ENCODE measurements around the gene GGCT.
A peak's percentile ranks its signal among the peaks of the same experiment; 100 is the strongest.

The GGCT gene

GRCh38 chr7:30466266-30466665 lies 38.4 kb downstream of the GGCT start:
- FAIRE-seq, result no peak
- DNase-seq (ENCODE audit: insufficient read length), result no peak
- no peak for TF ChIP-seq POLR2A (IDR thresholded peaks at IDR 0.05; ENCODE audit: low read depth, low read length)
- TF ChIP-seq TAF1 (IDR thresholded peaks at IDR 0.05; ENCODE audit: borderline replicate concordance, low read depth, low read length), result no peak
- no peak for TF ChIP-seq POLR2AphosphoS5 (IDR thresholded peaks at IDR 0.05; ENCODE audit: low read depth, low read length)

DNA sequence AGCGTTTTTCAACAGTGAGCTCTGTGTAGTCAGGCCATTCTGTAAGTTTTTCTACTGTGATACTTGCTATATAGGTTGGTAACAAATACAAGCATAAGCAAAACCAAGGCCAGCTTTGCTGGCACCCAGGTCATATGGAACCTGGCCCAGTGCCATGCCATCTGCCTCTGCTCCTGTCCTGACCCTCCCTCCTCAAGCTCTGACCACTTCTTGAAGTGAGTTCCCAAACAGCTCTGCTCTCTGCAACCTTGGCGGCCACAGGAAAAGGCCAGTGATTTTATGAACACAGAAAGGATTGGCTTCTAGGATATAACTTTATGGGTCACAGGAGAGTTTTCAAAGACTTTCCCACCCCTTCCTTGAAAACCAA lies 38.8 kb downstream of the GGCT start:
- DNase-seq (ENCODE audit: insufficient read length) (no peak), FAIRE-seq (no peak)
- TF ChIP-seq TAF1 (IDR thresholded peaks at IDR 0.05; ENCODE audit: borderline replicate concordance, low read depth, low read length), result no peak
- TF ChIP-seq POLR2AphosphoS5 (IDR thresholded peaks at IDR 0.05; ENCODE audit: low read depth, low read length), result no peak
- no peak for TF ChIP-seq POLR2A (IDR thresholded peaks at IDR 0.05; ENCODE audit: low read depth, low read length)

GRCh38 chr7:30465046-30465810 lies 39.4 kb downstream of the GGCT start:
- no peak for TF ChIP-seq POLR2A (IDR thresholded peaks at IDR 0.05; ENCODE audit: low read depth, low read length)
- TF ChIP-seq POLR2AphosphoS5 (IDR thresholded peaks at IDR 0.05; ENCODE audit: low read depth, low read length), result no peak
- TF ChIP-seq TAF1 (IDR thresholded peaks at IDR 0.05; ENCODE audit: borderline replicate concordance, low read depth, low read length), result no peak
- no peak for FAIRE-seq
- DNase-seq (ENCODE audit: insufficient read length), result no peak

DNA sequence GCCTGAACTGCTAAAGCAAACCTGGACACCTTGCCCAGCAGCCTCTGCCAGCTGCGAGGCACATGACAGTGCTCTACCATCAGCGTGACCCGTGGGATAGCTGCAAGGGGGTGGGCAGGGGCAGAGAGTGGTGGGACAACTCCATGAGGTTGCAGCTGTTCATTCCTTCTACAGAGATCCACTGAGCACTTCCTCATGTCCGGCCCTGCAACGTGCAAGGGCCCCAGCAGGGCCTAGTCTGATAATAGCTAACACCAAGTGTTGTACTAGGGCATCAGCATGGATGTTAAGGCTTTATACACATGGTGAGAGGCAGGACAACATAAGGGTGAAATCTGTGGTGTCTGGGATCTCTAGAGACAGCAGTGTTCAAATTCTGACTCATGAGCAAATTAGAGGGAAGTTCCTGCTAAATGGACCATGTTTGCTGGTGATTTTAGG lies 40.4 kb downstream of the GGCT start:
- FAIRE-seq (peak; percentile 9), DNase-seq (ENCODE audit: insufficient read length) (no peak)
- no peak for TF ChIP-seq POLR2A (IDR thresholded peaks at IDR 0.05; ENCODE audit: low read depth, low read length)
- TF ChIP-seq TAF1 (IDR thresholded peaks at IDR 0.05; ENCODE audit: borderline replicate concordance, low read depth, low read length), result no peak
- TF ChIP-seq POLR2AphosphoS5 (IDR thresholded peaks at IDR 0.05; ENCODE audit: low read depth, low read length), result no peak

DNA sequence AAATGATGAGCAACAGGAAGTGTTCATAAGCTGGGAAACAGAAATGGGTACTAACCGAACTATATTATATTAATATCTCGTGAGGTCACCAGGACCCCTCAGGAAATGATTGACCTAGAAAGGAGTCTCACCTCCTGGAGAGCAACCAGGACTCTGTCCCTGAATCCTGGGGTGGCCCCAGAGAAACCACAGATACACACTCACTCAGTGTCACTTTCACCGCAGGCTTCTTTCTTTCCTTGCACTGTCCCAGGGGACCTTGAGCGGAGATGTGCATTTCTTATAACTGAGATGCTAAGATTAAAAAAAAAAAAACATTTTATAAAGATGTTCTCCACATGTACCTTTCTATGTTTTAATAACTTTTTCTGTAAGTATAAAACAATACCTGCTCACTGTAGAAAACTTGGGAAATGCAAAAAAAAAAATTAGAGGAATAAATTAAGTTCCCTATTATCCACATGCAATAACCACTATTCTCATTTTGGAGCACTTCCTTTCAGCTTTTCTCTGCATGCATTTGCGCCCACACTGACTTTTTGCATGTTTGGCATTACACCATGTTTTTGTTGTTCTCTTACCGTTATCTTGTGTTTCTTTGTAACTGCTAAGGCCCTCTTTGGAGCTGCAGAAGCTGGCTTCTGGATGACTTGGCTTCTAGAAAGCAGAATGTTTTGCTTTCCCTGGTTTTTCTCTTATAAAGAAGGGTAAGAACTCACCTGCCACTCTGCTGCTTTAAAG lies 41.1 kb downstream of the GGCT start:
- no peak for TF ChIP-seq POLR2A (IDR thresholded peaks at IDR 0.05; ENCODE audit: low read depth, low read length)
- TF ChIP-seq TAF1 (IDR thresholded peaks at IDR 0.05; ENCODE audit: borderline replicate concordance, low read depth, low read length), result no peak
- TF ChIP-seq POLR2AphosphoS5 (IDR thresholded peaks at IDR 0.05; ENCODE audit: low read depth, low read length), result no peak
- FAIRE-seq, result no peak
- DNase-seq (ENCODE audit: insufficient read length), result no peak

DNA sequence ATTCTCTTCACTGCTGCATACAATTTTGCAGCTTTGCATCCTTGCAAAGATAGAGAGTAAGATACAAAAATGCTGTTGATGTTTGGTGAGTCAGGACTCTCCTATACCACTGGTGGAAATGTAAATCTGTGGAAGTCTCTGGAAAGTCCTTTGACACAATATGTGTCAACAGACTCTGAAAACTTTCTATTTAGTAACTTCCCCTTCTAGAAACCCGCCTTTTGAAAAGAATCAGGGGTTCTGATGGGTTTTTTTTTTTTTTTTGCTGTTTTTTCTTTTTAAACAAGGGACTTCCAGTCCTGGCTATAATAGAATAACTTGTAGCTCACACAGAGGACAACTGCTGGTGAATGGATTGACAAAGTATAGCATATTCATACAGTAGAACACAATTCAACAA lies 42.5 kb downstream of the GGCT start:
- DNase-seq (ENCODE audit: insufficient read length) (no peak), FAIRE-seq (no peak)

GRCh38 chr7:30460246-30460633 lies 44.4 kb downstream of the GGCT start:
- FAIRE-seq, result no peak
- no peak for DNase-seq (ENCODE audit: insufficient read length)
- TF ChIP-seq POLR2AphosphoS5 (IDR thresholded peaks at IDR 0.05; ENCODE audit: low read depth, low read length), result no peak
- no peak for TF ChIP-seq TAF1 (IDR thresholded peaks at IDR 0.05; ENCODE audit: borderline replicate concordance, low read depth, low read length)
- no peak for TF ChIP-seq POLR2A (IDR thresholded peaks at IDR 0.05; ENCODE audit: low read depth, low read length)

More for the DNA sequence above, 42.5 kb downstream of the GGCT start:
- TF ChIP-seq TAF1 (IDR thresholded peaks at IDR 0.05; ENCODE audit: borderline replicate concordance, low read depth, low read length) (no peak), POLR2A (IDR thresholded peaks at IDR 0.05; ENCODE audit: low read depth, low read length) (no peak), POLR2AphosphoS5 (IDR thresholded peaks at IDR 0.05; ENCODE audit: low read depth, low read length) (no peak)

DNA sequence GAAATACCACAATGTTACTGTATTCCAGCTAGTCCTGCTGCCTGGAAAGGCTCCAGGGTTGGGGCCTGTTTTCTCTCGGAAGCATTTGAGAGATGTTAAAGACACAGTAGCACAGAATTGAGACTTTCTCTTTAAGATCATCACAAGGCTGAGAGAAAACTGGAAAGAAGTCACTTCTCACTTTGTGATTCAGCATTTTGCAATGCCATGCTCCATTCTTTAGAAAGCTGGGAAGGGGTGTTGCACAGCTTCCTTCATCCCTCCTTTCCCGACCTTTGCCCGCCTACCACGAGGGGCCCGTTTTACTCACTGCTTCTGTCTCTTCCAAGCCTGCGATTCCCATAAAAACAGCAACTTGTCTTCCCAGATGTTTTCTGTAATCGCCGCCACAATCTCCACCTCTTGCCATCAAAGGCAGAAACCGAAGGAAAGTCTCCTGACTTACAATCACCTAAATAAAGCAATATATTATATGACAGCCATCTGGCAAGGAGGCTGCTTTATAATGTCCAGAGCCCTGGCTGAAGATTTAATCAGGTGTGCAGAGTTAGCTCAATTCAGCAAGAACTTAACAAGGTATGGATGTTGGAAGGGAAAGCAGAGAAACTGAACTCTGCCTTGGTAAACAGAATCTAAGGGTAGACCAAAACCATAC lies 44.9 kb downstream of the GGCT start:
- no peak for DNase-seq (ENCODE audit: insufficient read length)
- TF ChIP-seq POLR2A (IDR thresholded peaks at IDR 0.05; ENCODE audit: low read depth, low read length) (no peak), TAF1 (IDR thresholded peaks at IDR 0.05; ENCODE audit: borderline replicate concordance, low read depth, low read length) (no peak), POLR2AphosphoS5 (IDR thresholded peaks at IDR 0.05; ENCODE audit: low read depth, low read length) (no peak)
- no peak for FAIRE-seq

- FAIRE-seq (no peak), DNase-seq (ENCODE audit: insufficient read length) (no peak)
- TF ChIP-seq TAF1 (IDR thresholded peaks at IDR 0.05; ENCODE audit: borderline replicate concordance, low read depth, low read length) (no peak), POLR2A (IDR thresholded peaks at IDR 0.05; ENCODE audit: low read depth, low read length) (no peak), POLR2AphosphoS5 (IDR thresholded peaks at IDR 0.05; ENCODE audit: low read depth, low read length) (no peak)
Measured at GRCh38 chr7:30458311-30458710, 46.3 kb downstream of the GGCT start.

DNA sequence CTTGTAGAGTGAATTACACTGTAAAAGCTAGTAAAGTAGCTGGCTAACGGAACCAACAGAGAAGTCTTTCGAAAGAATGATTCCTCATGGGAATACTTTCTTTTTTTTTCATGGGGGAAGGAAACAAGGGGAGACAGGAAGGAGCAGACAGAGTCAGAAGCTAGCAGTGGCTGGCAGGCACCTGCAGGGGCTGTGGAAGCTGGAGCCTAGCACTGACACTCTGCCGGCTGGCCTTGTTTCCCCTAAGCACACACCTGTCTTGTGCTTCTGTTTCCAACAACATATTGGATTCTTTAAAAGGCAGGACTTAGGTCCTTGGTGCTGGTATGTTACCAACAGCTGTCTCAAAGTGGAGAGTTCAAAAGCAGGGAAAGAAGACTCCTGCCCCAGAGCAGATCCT lies 50.7 kb downstream of the GGCT start:
- no peak for DNase-seq (ENCODE audit: insufficient read length)
- no peak for TF ChIP-seq POLR2A (IDR thresholded peaks at IDR 0.05; ENCODE audit: low read depth, low read length)
- no peak for TF ChIP-seq POLR2AphosphoS5 (IDR thresholded peaks at IDR 0.05; ENCODE audit: low read depth, low read length)
- no peak for TF ChIP-seq TAF1 (IDR thresholded peaks at IDR 0.05; ENCODE audit: borderline replicate concordance, low read depth, low read length)
- no peak for FAIRE-seq

DNA sequence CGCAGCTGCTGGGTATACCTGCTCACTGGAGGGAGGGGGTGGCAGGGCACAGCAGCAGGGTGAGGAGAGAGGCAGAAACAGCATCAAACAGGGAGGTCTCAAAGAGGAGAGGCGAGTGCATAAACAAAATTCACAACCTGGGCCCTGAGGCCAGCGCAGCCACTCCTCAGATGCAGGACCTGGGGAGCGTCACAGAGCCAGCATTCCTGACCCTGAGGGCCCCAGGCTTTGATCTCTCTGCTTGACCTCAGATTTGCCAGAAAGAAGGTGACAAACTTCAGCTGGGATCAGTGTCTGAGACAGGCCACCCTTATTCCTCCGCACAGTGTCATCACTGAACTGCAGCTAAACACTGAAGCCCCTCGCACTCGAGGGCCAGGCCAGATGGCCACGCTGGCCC lies 51.6 kb downstream of the GGCT start:
- DNase-seq (ENCODE audit: insufficient read length) (no peak), FAIRE-seq (no peak)
- TF ChIP-seq POLR2AphosphoS5 (IDR thresholded peaks at IDR 0.05; ENCODE audit: low read depth, low read length) (no peak), TAF1 (IDR thresholded peaks at IDR 0.05; ENCODE audit: borderline replicate concordance, low read depth, low read length) (no peak), POLR2A (IDR thresholded peaks at IDR 0.05; ENCODE audit: low read depth, low read length) (no peak)

Data from GM12892 (cell line).